Measurements from ENCODE around the gene LCE1E. TPM values are rescaled to one million over a fixed set of nuclear protein-coding genes. Genes with fewer than 3 reads are reported as not detected.

The LCE1E gene
- total and polyA plus RNA-seq, 7 donors: not detected

DNA sequence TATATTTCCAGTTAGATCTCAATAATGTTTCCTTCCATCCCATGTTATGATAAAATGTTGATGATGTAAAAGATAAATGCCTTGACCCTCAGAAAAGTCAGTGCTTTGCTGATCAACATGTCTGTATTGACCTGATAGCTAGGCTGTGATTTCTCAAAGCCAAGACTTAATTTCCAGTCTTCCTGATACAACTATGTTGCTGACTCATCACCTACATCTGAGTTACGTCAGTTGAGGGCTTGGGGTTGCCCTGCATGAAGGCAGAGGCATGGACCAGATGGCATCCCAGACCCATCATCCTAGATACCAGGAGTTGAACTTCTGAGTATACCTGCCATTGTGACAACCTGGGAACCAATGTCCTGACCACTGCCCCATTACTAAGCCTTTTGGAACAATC, 15.3 kb downstream of the LCE1E start:
- no peaks in the 10 kb centered on the region for H3K36me3 ChIP-seq
- TF ChIP-seq, protein P1, sequence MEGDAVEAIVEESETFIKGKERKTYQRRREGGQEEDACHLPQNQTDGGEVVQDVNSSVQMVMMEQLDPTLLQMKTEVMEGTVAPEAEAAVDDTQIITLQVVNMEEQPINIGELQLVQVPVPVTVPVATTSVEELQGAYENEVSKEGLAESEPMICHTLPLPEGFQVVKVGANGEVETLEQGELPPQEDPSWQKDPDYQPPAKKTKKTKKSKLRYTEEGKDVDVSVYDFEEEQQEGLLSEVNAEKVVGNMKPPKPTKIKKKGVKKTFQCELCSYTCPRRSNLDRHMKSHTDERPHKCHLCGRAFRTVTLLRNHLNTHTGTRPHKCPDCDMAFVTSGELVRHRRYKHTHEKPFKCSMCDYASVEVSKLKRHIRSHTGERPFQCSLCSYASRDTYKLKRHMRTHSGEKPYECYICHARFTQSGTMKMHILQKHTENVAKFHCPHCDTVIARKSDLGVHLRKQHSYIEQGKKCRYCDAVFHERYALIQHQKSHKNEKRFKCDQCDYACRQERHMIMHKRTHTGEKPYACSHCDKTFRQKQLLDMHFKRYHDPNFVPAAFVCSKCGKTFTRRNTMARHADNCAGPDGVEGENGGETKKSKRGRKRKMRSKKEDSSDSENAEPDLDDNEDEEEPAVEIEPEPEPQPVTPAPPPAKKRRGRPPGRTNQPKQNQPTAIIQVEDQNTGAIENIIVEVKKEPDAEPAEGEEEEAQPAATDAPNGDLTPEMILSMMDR (IDR thresholded peaks at IDR 0.05): no peak
- TF ChIP-seq POLR2AphosphoS5 (IDR thresholded peaks at IDR 0.05) (no peak), EP300 (IDR thresholded peaks at IDR 0.05) (no peak), POLR2A (IDR thresholded peaks at IDR 0.05) (no peak)
- H3K27ac ChIP-seq: no peak overlapping the region
- intact Hi-C loops (cut with DNase I): no loop called here
- H3K4me1 ChIP-seq: no peaks in the 10 kb centered on the region
- H3K27me3 ChIP-seq: no peaks in the 10 kb centered on the region
- no peak overlapping the region for H3K4me3 ChIP-seq
- no peaks in the 10 kb centered on the region for H3K9me3 ChIP-seq
- 59 to 82% methylated on average over 1 of the region's 1 CpG for WGBS, 2 donors
- DNase-seq: no peak

DNA sequence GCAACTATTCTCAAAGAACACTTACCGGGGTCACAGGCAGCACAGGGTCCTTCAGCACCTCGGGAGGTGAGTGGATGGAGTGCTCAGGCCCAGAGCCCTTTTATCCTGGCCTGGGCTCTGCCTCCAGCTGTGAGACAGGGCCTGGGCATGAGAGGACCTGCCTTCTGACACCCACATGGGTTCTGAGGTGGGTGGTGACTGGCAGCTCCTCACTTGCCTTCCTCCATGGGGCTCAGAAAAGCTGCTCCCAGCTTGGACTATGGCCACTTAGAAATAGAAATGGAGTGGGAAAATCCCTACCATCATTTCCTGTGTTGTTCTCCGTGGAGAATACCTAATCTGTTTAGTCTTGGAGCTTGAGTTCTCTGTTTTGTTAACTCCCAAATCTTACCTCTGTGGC, 20.5 kb downstream of the LCE1E start, which contains the start of gene LCE1C:
TSS of gene LCE1C (minus strand) at position 76 of the 400 bp plus-strand sequence. CDS start 1,173 bp downstream, outside the sequence.
- intact Hi-C loops (cut with DNase I): no loop called here
- no peak within 1 kb of the TSS for H3K27ac ChIP-seq
- DNase-seq: no peak
- no peak within 1 kb of the TSS for H3K4me3 ChIP-seq
- no peaks in the 10 kb centered on the region for H3K27me3 ChIP-seq
- H3K4me1 ChIP-seq: no peaks in the 10 kb centered on the region
- H3K36me3 ChIP-seq: no peaks in the 10 kb centered on the region
- 41 to 58% methylated on average over 3 of the region's 3 CpGs for WGBS, 2 donors
- H3K9me3 ChIP-seq: no peaks in the 10 kb centered on the region
- TF ChIP-seq, protein P1 (IDR thresholded peaks at IDR 0.05): no peak
- TF ChIP-seq POLR2AphosphoS5 (IDR thresholded peaks at IDR 0.05) (no peak), POLR2A (IDR thresholded peaks at IDR 0.05) (no peak), EP300 (IDR thresholded peaks at IDR 0.05) (no peak)

DNA sequence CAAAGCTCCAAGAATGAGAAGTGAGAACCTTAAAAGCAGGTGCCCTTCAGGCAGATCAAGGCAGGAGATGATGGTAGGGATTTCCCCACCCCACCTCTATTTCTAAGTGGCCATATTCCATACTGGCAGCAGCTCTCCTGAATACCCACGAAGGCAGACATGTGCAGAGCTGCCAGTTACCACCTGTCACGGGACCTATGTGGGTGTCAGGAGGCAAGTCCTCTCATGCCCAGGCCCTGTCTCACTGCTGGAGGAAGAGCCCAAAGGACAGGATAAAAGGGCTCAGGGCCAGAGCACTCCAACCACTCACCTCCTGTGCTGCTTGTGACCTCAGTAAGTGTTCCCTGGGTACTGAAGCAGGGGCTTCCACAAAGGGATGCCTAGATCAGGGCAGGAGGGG, 25.0 kb downstream of the LCE1E start:
- WGBS, 2 donors: 79 to 80% methylated on average over 2 of the region's 2 CpGs
- Histone ChIP-seq H3K27me3 (no peaks in the 10 kb centered on the region), H3K36me3 (no peaks in the 10 kb centered on the region), H3K4me1 (no peaks in the 10 kb centered on the region), H3K9me3 (no peaks in the 10 kb centered on the region), H3K27ac (no peak overlapping the region), H3K4me3 (no peak overlapping the region)
- TF ChIP-seq EP300 (IDR thresholded peaks at IDR 0.05) (no peak), POLR2A (IDR thresholded peaks at IDR 0.05) (no peak), POLR2AphosphoS5 (IDR thresholded peaks at IDR 0.05) (no peak)
- TF ChIP-seq, protein P1 (IDR thresholded peaks at IDR 0.05): no peak
- no peak for DNase-seq
- intact Hi-C loops (cut with DNase I): no loop called here

DNA sequence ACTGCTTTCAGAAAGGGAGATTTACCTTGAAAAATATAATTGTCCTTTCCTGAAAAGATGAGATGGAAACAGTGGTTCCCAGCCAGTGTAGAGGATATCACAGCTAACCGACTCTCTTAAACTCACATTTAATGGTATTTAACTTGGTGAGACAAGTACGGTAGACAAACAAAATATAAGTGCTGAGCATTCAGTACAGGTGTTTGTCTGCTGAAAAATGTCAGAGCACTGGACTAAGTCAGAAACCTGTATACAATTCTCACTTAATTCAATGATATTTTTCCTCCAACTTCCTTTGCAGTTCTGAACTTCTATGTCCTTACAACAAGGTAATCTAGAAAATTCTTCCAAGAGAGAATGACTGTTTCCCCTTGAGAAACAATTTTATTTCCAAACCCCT, 25.6 kb downstream of the LCE1E start, which contains the start of gene LCE1B:
TSS of gene LCE1B (plus strand) at position 301 of the 400 bp plus-strand sequence. CDS start 476 bp downstream, outside the sequence.
- intact Hi-C loops (cut with DNase I): no loop called here
- 62 to 78% methylated on average over 2 of the region's 2 CpGs for WGBS, 2 donors
- Histone ChIP-seq H3K36me3 (no peaks in the 10 kb centered on the region), H3K27me3 (no peaks in the 10 kb centered on the region), H3K4me3 (no peak within 1 kb of the TSS), H3K27ac (no peak within 1 kb of the TSS), H3K9me3 (no peaks in the 10 kb centered on the region), H3K4me1 (no peaks in the 10 kb centered on the region)
- DNase-seq: no peak
- TF ChIP-seq, protein P1 (IDR thresholded peaks at IDR 0.05): no peak
- no peak for TF ChIP-seq POLR2AphosphoS5 (IDR thresholded peaks at IDR 0.05)
- no peak for TF ChIP-seq EP300 (IDR thresholded peaks at IDR 0.05)
- no peak for TF ChIP-seq POLR2A (IDR thresholded peaks at IDR 0.05)

DNA sequence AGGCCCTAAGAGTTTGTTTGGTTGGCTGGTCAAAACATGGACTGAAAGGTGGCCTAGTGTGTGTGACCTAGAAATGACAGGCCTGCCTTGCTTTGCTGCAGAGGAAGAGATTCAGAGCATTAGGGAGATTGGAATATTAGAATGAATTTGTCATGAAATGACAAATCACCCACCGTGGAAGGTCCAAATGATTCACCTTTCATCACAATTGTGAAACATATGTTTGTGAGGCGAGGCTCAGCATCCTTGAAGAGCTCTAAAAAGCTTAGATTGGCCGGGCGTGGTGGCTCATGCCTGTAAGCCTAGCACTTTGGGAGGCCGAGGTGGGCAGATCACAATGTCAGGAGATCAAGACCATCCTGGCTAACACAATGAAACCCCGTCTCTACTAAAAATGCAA, 31.3 kb downstream of the LCE1E start:
- Histone ChIP-seq H3K27ac (no peak overlapping the region), H3K9me3 (no peaks in the 10 kb centered on the region), H3K27me3 (no peaks in the 10 kb centered on the region), H3K4me1 (no peaks in the 10 kb centered on the region), H3K36me3 (no peaks in the 10 kb centered on the region), H3K4me3 (no peak overlapping the region)
- intact Hi-C loops (cut with DNase I): no loop called here
- 82 to 85% methylated on average over 6 of the region's 6 CpGs for WGBS, 2 donors
- TF ChIP-seq EP300 (IDR thresholded peaks at IDR 0.05): no peak
- no peak for TF ChIP-seq POLR2A (IDR thresholded peaks at IDR 0.05)
- TF ChIP-seq, protein P1 (IDR thresholded peaks at IDR 0.05): no peak
- TF ChIP-seq POLR2AphosphoS5 (IDR thresholded peaks at IDR 0.05): no peak
- DNase-seq: no peak
